DOHH2 (cell line): ENCODE data around the gene MRPL58.

Source experiments
- CTCF ChIP-seq: fragments of 200-600 bp; sonication (generic); IDR thresholded peaks from one replicate; pipeline ENCODE4 v1.5.1; 2014; ENCODE audit warnings: antibody characterized with exemption, mild to moderate bottlenecking, low read depth, low read length; ENCODE audit not compliant: poor library complexity, severe bottlenecking
- EZH2phosphoT487 ChIP-seq: fragments of 200-600 bp; sonication (generic); IDR thresholded peaks from 2 replicates; pipeline ENCODE4 v1.6.1; 2017; ENCODE audit warnings: borderline replicate concordance, mild to moderate bottlenecking, antibody characterized with exemption, low read length, moderate library complexity, mixed read lengths

DNA sequence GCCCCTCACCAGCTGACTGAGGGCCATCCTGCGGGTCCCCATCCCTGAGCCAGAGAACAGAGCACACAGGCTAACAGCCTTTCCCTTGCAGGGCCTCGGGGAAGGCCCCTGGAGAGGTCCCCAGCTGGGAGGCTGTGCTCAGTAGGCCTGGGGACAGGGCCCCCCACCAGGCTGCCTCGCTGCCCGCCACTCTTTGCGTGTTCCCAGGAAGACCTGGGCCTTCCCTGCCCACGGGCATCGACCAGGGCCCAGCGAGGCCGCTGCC lies 40.7 kb upstream of the MRPL58 start:
- TF ChIP-seq CTCF, result no peak
- TF ChIP-seq EZH2phosphoT487, result no peak
